OCI-LY3 (cell line): Measurements from ENCODE around the gene DDN.
A peak's percentile ranks its signal among the peaks of the same experiment; 100 is the strongest.

ENCODE experiments used
- H2AFZ ChIP-seq: fragments of 200-600, 300-600 bp; shearing (Covaris generic); 2 replicates; pipeline ENCODE4 v1.6.0; 2014; ENCODE audit warnings: antibody characterized with exemption, low read depth, low read length
- H3K27ac ChIP-seq: fragments of 200-600, 300-600 bp; sonication (generic); 2 replicates; pipeline ENCODE4 v1.5.1; 2014; ENCODE audit warnings: mild to moderate bottlenecking, low read length, moderate library complexity, mixed read lengths
- H3K27me3 ChIP-seq: fragments of 200-600, 300-600 bp; sonication (generic); 2 replicates; pipeline ENCODE4 v1.6.1; 2014; ENCODE audit warnings: low read depth, low read length, mixed read lengths
- H3K36me3 ChIP-seq: fragments of 200-600, 300-600 bp; sonication (generic); replicated peaks from 2 replicates; pipeline ENCODE3; 2014; ENCODE audit warnings: low read depth, low read length, mixed read lengths
- H3K4me1 ChIP-seq: fragments of 300-600, 200-600 bp; sonication (generic); 2 replicates; pipeline ENCODE4 v1.6.1; 2014; ENCODE audit warnings: low read length, mixed read lengths
- H3K4me2 ChIP-seq: fragments of 200-600, 300-600 bp; sonication (generic); 2 replicates; pipeline ENCODE4 v1.6.1; 2014; ENCODE audit warnings: low read length, mixed read lengths
- H3K4me3 ChIP-seq: fragments of 300-600, 200-600 bp; sonication (generic); 2 replicates; pipeline ENCODE4 v1.5.1; 2014; ENCODE audit warnings: antibody characterized with exemption, mild to moderate bottlenecking, low read length, moderate library complexity
- H3K79me2 ChIP-seq: fragments of 300-600, 200-600 bp; shearing (Covaris generic); 2 replicates; pipeline ENCODE4 v1.6.1; 2014; ENCODE audit warnings: mild to moderate bottlenecking, low read length, mixed read lengths
- H3K9ac ChIP-seq: fragments of 300-600, 200-600 bp; shearing (Covaris generic); 2 replicates; pipeline ENCODE4 v1.6.0; 2014; ENCODE audit warnings: mild to moderate bottlenecking, low read length, moderate library complexity
- H3K9me3 ChIP-seq: fragments of 200-600, 300-600 bp; shearing (Covaris generic); 2 replicates; pipeline ENCODE4 v1.6.1; 2014; ENCODE audit warnings: low read length, mixed read lengths; ENCODE audit not compliant: insufficient read depth
- H4K20me1 ChIP-seq: fragments of 200-600, 300-600 bp; sonication (generic); 2 replicates; pipeline ENCODE4 v1.6.1; 2016; ENCODE audit warnings: low read length, mixed read lengths; ENCODE audit not compliant: insufficient read depth
- EZH2phosphoT487 ChIP-seq: fragments of 200-600 bp; shearing (Covaris generic); IDR thresholded peaks from 2 replicates; pipeline ENCODE4 v1.6.1; 2018; ENCODE audit warnings: antibody characterized with exemption, mixed run types, low read depth
- TF ChIP-seq, protein P1 (sequence below): fragments of 200-600, 300-600 bp; sonication (generic); IDR thresholded peaks from 2 replicates; pipeline ENCODE4 v1.5.1; 2014; ENCODE audit warnings: antibody characterized with exemption, low read length, low read depth

DDN gene

DNA sequence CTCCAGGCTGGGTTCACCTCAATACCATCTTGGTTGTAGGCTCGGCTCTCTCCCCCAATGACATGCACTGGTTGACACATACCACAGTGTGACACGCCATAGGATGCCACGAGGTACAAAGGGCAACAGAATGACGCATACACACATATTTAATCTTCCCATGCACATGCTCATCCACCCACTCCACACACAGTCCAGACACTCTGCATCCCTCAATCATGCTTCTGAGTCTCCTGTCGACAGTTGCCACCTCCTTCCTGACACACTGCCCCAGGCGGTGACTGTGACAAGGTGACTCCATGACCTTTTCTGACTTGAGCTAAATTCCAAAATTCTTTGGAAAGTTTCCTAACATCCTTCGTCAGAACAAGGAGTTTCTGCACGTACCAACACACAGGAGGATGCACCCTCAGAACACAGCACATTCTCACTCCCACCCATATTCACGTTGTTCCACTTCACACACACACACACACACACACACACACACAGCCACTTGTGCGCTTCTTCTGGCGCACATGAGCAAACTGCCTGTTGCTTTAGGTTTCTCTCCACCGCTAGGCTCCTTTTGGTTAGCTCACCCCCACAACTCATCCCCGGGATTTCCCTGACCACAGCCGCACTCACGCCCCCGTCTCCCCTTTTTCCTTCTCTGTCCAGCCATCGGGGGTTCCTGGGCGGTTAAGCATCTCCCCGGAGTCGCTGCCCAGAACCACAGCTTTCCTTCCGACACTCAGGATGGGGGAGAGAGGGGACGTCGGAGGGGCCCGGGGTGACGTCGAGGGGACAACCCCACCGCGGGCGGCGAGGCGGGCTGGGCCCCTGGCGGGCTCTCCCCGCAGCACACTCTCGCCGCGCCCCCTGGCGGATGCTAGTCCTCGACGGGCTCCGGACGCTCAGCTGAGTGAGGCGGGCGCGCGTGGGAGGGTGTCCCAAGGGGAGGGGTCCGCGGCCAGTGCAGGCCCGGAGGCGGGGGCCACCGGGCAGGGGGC, 21.6 kb downstream of the DDN start:
- no peaks in the 10 kb centered on the region for H3K4me1 ChIP-seq
- no peak overlapping the region for H3K9ac ChIP-seq
- H3K27me3 ChIP-seq: peaks cover 15% of the 10 kb centered on the region
- H3K36me3 ChIP-seq: no peaks in the 10 kb centered on the region
- H3K27ac ChIP-seq: no peak overlapping the region
- no peaks in the 10 kb centered on the region for H4K20me1 ChIP-seq
- H3K9me3 ChIP-seq: no peaks in the 10 kb centered on the region
- H3K4me2 ChIP-seq: peak overlapping the region; percentile 36; the same call in 1 of the 2 replicates
- no peak for TF ChIP-seq EZH2phosphoT487
- TF ChIP-seq, protein P1, sequence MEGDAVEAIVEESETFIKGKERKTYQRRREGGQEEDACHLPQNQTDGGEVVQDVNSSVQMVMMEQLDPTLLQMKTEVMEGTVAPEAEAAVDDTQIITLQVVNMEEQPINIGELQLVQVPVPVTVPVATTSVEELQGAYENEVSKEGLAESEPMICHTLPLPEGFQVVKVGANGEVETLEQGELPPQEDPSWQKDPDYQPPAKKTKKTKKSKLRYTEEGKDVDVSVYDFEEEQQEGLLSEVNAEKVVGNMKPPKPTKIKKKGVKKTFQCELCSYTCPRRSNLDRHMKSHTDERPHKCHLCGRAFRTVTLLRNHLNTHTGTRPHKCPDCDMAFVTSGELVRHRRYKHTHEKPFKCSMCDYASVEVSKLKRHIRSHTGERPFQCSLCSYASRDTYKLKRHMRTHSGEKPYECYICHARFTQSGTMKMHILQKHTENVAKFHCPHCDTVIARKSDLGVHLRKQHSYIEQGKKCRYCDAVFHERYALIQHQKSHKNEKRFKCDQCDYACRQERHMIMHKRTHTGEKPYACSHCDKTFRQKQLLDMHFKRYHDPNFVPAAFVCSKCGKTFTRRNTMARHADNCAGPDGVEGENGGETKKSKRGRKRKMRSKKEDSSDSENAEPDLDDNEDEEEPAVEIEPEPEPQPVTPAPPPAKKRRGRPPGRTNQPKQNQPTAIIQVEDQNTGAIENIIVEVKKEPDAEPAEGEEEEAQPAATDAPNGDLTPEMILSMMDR: peak; percentile 30
- no peaks in the 10 kb centered on the region for H3K79me2 ChIP-seq
- no peak overlapping the region for H2AFZ ChIP-seq
- peak overlapping the region; percentile 47 for H3K4me3 ChIP-seq

DNA sequence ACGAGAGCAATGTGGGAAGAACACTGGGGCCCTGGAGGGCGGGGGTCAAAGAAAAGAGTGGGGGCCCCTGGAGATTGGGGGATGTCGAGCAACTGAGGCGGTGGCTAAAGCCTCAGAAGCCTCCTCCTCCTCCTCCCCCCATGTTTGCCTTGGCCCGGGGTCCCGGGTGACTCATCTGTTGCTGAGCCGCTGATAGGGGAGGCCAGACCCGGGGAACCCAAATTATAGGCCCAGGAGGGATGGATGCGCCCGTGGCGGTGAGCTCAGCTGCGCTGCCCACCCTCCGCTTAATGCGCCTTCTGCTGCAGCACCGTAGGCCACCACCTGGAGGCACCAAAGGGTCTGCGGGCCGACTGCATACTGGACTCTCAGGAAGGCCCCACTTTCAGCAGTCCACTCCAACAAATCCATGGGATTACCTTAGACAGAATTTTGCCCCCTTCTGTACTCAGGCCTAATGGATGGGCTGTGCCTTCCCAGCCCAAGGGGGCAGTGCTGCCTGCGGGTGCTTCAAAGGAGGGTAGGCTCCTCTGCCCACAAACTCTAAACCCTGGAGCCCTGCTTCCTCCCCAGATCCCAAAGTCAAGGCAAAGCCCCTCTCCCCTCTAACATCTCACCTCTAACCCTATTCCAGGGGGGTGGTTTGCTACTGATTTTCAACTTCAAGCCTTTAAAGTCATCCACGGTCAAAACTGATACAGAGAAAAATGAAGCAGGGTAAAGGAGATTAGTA, 25.1 kb downstream of the DDN start:
- Histone ChIP-seq H3K79me2 (peaks cover 3% of the 10 kb centered on the region; the same call in 1 of the 2 replicates), H3K4me3 (no peak overlapping the region), H3K4me1 (peaks cover 22% of the 10 kb centered on the region), H2AFZ (peak overlapping the region; percentile 48; the same call in 1 of the 2 replicates), H3K9me3 (no peaks in the 10 kb centered on the region), H4K20me1 (no peaks in the 10 kb centered on the region), H3K27me3 (peaks cover 5% of the 10 kb centered on the region), H3K36me3 (no peaks in the 10 kb centered on the region), H3K27ac (no peak overlapping the region), H3K9ac (no peak overlapping the region), H3K4me2 (no peak overlapping the region)
- no peak for TF ChIP-seq EZH2phosphoT487
- TF ChIP-seq, protein P1: peak; percentile 43

DNA sequence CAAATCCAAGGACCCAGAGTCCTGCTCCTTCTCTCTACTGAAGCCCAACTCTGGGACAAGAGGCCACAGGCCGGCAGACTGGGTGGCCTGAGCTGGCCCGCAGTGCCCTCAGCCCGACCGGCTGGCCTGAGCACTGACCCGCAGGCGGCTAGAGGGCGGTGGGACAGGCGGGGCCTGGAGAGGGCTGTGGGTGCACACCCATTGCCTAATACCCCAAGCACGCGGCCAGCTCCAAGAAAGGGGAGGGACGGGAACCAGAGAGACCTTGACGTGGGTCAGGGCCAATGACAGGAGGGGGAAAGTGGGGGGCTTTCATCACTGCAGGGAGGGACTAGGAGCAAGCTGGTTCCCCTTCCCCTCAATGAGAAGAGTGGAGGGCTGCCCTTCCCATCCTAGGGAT, 25.6 kb downstream of the DDN start:
- H3K4me2 ChIP-seq: no peak overlapping the region
- H2AFZ ChIP-seq: no peak overlapping the region
- H3K79me2 ChIP-seq: peaks cover 3% of the 10 kb centered on the region; the same call in 1 of the 2 replicates
- H4K20me1 ChIP-seq: no peaks in the 10 kb centered on the region
- no peak overlapping the region for H3K9ac ChIP-seq
- H3K9me3 ChIP-seq: no peaks in the 10 kb centered on the region
- peaks cover 28% of the 10 kb centered on the region for H3K4me1 ChIP-seq
- no peak overlapping the region for H3K27ac ChIP-seq
- no peak for TF ChIP-seq EZH2phosphoT487
- TF ChIP-seq, protein P1: no peak
- H3K36me3 ChIP-seq: no peaks in the 10 kb centered on the region
- H3K27me3 ChIP-seq: no peaks in the 10 kb centered on the region; the same call in 1 of the 2 replicates
- H3K4me3 ChIP-seq: no peak overlapping the region

DNA sequence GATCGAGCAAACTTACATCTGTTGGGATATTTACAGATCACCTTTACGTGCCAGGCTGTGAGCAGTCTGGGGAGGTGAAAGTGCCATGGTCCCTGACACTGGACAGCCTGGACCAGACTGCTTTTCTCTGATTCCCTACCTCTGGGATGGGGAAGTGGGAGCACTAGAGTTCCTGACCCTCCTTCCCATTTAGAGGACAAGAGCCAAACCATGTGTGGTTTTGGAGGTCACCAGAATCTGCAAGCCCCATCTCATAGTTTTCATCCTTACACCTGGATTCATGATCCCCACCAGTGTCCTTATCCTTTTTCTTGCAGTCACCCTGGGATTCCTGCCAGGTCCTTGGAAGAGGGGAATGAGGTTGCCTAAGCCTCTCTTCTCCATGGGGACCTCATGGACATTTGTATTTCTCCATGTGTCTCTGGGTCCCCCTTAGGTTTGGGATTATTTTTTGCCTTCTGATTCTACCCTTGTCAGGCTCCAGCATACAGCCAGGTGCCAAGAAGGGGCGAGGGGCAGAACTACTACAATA, 26.2 kb downstream of the DDN start:
- H3K9me3 ChIP-seq: no peaks in the 10 kb centered on the region
- no peak overlapping the region for H3K4me3 ChIP-seq
- no peak for TF ChIP-seq EZH2phosphoT487
- TF ChIP-seq, protein P1: no peak
- H2AFZ ChIP-seq: no peak overlapping the region
- H3K36me3 ChIP-seq: no peaks in the 10 kb centered on the region
- H3K27me3 ChIP-seq: no peaks in the 10 kb centered on the region; the same call in 1 of the 2 replicates
- no peak overlapping the region for H3K27ac ChIP-seq
- peaks cover 33% of the 10 kb centered on the region for H3K4me1 ChIP-seq
- peaks cover 3% of the 10 kb centered on the region; the same call in 1 of the 2 replicates for H3K79me2 ChIP-seq
- H3K4me2 ChIP-seq: no peak overlapping the region
- no peak overlapping the region for H3K9ac ChIP-seq
- H4K20me1 ChIP-seq: no peaks in the 10 kb centered on the region
